HG03159 (cell line): Measurements from ENCODE around the gene NCOR2.

ENCODE experiments used
- ATAC-seq: cut with Tn5 transposase; IDR thresholded peaks from one replicate; pipeline ENCODE4 v1.9.1; 2021; ENCODE audit warnings: mild to moderate bottlenecking, moderate library complexity; ENCODE audit not compliant: unreplicated experiment

Gene NCOR2

GRCh38 chr12:124561231-124561630, 6.2 kb downstream of the NCOR2 start:
- ATAC-seq: no peak

DNA sequence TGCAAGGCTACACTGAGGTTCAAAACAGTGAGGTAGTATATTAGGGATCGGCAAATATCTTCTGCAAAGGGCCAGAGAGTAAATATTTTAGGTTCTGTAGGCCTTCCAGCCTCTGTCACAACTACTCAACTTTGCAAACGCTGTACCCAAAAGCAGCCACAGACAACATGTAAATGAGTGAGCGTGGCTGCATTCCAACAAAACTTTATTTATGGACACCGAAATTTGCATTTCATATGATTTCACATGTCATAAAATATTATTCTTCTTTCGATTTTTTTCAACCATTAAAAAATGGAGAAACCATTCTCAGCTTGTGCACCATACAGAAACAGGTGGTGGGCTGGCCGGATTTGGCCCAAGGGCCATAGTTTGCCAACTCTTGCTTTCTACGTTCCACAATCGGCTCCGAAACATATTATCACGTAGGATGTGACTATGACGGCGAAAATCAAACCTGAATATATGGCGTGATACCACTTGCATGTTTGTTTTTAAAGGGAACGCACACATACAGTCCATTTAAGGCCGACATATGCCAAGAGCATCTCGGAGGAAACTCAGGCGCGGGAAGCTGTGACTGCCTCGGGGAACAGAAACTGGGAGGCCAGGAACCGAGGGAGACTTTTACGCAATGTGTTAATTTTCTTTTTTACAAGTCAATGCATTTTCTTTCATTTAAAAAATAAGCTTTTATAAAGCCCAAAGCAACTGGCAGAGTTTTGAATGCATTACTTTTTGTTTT, 7.1 kb downstream of the NCOR2 start:
- ATAC-seq: no peak

GRCh38 chr12:124559182-124560017, 8.0 kb downstream of the NCOR2 start:
- ATAC-seq: no peak

GRCh38 chr12:124558313-124558712, 9.1 kb downstream of the NCOR2 start:
- ATAC-seq: no peak

- ATAC-seq: no peak
Measured at GRCh38 chr12:124557518-124558223, 9.7 kb downstream of the NCOR2 start.

GRCh38 chr12:124556896-124557501, 10.4 kb downstream of the NCOR2 start:
- ATAC-seq: no peak

DNA sequence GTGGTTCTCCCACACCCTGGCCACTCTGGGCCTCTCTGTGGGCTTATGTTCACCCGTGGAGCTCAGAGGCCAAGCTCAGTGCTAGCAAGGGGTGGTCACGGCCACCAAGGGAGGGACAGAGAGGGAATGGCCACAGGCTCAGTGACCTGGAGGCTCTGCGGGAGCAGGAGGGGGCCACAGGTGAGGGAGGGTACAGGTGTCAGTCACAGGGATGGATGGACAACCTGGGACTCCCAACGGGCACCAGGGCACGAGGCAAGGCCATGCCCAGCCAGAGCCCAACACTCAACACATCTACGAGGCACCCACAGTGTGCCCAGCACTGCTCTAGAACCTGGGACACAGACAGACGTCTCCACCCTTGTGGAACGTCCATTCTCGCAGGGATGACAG, 11.3 kb downstream of the NCOR2 start:
- no peak for ATAC-seq

DNA sequence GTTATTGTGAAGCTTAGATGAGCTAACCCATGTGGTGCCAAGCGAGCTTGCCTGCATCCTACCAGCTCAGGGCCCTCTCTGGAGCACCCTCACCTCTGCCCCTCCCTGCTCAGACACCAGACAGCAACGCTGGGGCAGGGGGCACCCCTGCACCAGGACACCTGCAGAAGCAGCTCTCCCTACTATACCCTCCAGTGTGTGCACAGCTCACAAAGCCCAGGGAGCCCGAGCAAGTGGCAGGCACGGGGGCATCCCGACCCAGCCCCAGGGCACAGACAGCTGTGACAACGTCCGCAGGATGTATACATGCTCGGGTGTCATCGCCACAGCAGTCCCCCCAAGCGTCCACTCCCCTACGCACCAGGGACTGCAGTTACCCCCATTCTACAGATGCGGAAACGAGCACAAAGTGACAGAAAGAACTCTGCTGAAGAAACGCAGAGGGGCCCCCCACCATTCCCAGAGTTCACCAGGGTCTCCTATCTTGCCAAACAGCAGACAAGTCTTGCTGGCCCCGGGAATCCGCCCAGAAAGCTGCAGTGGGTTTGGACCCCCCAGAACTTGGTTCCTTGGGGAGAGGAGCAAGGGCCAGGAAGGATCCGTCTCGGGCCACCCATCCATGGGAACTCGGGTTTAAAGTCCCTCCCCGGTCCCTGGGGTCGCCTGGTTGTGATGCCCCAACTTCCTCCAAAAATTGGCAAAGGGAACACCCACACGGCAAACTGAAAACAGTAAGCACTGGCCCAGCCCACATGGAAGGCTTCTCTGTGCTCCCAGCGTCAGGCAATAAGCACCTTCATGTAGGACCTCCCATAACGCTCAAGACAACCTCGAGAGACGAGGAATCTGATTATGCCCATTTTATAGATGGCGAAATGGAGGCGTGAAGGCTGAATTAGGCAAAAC, 12.0 kb downstream of the NCOR2 start:
- no peak for ATAC-seq

GRCh38 chr12:124554429-124555029, 12.9 kb downstream of the NCOR2 start:
- no peak for ATAC-seq

DNA sequence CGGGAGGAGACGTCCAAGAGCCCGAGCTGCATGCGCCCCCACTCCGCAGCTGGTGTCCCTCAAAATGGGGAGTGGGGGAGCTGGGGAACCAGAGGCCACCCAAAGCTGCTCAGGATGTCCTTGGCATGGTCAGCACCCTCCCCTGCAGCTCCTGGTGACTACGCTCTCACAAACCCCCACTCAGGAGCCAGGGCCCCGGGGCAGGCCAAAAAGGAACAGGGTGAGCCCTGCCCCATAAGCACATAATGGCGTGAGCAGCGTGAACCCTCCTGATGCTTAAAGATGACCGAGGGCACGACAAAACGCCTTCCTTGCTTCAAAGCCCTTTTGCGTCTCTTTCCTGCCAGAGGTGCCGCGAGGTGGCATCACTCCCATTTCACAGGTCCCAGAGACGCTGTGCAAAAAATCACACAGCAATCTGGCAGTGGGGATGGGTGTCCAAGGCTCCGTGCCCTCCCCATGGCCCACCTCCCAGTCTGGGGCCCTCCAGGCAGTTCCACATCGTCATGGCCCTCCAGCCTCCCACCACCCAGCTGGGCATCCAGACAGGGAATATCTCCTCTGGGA, 13.5 kb downstream of the NCOR2 start:
- no peak for ATAC-seq

GRCh38 chr12:124551268-124552144, 15.9 kb downstream of the NCOR2 start:
- no peak for ATAC-seq

DNA sequence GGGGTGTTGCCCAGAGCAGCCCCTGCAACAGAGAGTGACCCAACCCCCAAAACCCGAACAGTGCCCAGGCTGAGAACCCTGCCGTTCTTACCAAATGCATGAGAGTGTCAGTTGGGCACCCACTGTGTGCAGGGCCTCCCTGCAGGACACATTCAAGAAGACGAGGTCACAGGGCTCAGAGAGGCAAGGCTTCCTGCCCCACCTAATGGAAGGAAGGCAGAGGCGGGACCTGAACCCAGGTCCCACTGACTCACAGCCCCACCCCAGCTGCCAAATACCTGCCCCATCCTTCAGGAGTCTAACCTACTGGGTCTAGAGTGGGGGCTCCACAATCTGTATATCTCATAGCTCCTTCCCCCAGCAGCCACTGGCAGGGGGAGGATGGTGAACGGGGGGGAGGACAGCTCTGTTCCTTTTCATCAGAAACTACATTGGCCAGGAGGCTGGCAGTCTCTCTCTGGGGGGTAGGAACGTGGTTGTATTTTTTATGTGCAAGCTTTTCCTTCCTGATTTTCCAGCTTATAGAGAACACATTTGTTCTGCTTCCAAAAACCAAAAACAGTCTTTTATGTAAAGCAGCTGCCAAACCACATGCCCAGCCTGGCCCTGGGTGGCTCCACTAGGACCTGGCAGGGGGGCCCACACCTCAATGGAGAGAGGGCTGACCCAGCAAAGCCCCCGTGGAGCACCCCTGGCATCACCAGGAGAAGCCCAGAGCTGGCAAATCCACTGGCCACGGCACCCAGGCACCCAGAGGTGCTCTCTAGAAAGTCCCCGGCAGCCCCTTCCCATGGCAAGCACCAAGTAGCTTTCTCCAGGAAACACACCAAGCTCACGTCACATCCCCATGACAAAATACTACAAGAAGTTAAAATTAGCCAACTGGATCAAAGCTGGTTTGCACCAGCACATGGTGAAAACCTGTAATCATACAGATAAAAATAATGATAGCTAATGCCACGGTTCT, 17.0 kb downstream of the NCOR2 start:
- no peak for ATAC-seq

DNA sequence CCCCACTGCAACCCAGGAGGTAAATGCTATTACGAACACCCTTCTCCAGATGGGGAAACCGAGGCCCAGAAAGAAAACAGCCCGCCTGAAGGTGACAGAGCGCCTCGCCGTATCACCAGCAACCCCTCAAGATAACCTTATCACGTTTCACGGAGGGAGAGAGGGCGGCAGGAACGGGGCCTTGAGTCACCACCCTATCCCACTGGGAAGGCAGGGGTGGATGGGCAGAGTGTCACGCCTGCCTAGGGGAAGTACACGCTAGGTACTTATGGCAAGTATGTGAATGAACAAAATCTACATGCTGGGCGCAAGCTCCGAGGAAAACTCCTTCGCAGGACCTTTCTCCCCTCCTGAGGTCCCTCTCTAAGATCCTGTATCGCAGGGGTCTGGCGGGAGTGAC, 17.8 kb downstream of the NCOR2 start:
- no peak for ATAC-seq

DNA sequence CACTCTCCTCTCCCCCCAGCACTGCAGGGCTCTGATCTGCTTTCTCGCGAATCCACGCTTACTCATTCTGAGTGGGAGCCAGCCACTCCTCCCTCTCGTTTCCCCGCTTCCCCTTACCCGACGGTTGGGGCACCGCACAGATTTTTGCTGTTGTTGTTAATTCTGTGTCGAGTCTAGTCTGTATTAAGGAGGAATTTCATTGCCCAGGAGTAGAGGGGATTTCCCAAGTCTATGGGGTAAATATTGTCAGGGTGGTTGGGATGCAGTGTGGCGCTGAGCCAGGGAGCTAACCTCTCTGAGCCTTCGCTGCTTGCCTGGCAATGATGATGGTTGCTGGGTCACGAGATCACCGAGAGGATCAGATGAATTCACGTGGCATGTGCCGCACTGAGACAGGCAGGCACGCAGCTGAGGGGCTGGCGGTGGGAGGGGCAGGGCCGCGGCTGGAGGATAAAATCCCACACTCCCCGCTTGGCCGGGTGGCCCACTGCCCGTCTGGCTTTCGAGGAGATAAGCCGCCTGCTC, 18.5 kb downstream of the NCOR2 start:
- ATAC-seq: no peak

GRCh38 chr12:124547626-124548025, 19.8 kb downstream of the NCOR2 start:
- ATAC-seq: no peak

- ATAC-seq: peak; percentile 83
Measured at GRCh38 chr12:124545508-124546418, 21.6 kb downstream of the NCOR2 start.
